GM19043 (cell line): ENCODE measurements around the gene TRNP1.

Experiments
- ATAC-seq: cut with Tn5 transposase; IDR thresholded peaks from one replicate; pipeline ENCODE4 v1.9.1; 2021; ENCODE audit warnings: low read depth; ENCODE audit not compliant: unreplicated experiment

The TRNP1 gene

DNA sequence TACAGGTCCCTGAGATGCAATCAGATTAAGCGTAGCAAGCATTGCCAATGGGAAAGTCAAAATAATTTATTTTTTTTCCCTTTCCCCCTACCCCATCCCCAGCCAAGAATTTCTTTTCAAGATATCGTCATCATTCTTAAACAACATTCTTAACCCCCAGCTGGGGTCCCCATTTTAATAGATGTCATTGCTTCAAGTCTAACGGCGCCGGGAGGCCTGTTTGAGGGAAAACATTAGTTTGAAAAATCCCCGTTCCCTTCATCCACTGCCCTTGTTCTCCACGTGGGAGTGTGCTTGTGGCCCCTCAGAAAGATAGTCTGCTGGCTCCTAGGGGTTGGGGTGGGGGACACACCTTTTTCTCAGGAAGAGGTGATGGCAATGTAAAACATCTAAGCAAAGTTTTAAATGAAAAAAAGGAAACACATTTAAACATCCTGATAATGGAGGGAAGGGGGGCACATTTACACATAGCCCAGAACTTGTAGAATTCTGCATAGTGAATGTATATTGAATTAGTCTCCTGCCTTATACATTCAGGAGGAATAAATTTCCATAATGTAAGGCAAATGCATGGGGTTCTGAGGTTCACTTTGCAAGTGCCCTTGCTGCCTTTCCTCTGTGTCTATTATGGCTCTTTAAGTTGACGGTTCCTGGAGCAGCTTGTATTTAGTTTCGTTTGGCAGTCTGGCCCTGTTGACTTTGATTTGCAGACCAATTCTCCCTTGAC, 6.8 kb downstream of the TRNP1 start:
- ATAC-seq, result no peak

DNA sequence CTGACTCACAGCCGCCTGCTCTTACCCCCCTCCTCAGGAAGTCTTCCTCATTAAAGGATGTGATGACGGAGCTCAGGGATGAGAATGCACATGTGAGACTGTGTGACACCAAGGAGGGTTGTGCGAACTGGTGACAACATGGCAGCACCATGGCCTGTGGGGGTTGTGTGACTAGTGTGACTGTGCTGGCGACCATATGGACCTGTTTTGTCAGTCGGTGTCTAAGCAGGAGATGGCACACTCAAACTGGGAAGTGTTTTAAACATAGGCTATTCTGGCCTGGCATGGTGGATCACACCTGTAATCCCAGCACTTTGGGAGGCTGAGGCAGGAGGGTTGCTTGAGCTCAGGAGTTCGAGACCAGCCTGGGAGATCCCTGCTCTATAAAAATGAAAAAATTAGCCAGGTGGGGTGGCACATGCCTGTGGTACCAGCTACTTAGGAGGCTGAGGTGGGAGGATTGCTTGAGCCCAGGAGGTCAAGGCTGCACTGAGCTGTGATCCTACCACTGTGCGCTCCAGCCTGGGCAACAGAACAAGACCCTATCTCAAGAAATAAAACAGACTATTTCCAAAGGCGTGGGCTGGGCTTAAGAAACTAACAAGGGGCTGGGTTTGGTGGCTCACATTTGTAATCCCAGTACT, 7.4 kb downstream of the TRNP1 start:
- ATAC-seq, result no peak

DNA sequence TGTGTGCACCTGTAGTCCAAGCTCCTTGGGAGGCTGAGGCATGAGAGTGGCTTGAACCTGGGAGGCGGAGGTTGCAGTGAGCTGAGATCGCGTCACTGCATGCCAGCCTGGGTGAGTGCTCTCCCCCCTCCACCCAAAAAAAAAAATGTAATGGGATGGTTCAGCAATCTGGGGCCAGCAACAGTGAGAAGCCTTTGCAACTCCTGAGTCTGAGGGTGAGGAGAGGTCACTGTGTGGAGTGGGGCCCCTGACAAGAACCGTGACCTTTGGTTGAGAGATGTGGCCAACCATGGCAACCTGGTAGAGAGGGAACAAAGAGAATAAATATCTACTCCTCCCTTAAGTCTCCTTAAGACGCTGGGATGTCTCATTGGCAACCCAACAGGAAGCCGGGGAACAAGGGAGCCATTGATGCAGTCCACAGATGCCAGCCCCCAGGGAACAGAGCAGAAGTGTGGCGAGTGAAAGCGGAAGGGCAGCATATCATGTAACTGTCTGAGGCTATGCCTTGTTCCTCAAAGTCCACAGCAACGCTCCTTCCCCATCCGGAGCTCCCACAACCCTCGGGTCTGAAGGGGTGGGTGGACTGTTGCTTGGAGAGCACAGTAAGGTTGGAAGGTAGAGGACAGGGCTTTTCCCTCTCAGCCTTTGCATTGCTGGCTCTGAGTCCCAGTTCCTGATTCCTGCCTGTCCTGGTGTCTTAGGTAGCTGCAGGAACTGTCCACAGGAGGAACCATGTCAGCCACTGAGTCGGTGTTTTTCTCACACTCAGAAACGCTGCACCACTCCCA, 8.3 kb downstream of the TRNP1 start:
- ATAC-seq, result no peak

DNA sequence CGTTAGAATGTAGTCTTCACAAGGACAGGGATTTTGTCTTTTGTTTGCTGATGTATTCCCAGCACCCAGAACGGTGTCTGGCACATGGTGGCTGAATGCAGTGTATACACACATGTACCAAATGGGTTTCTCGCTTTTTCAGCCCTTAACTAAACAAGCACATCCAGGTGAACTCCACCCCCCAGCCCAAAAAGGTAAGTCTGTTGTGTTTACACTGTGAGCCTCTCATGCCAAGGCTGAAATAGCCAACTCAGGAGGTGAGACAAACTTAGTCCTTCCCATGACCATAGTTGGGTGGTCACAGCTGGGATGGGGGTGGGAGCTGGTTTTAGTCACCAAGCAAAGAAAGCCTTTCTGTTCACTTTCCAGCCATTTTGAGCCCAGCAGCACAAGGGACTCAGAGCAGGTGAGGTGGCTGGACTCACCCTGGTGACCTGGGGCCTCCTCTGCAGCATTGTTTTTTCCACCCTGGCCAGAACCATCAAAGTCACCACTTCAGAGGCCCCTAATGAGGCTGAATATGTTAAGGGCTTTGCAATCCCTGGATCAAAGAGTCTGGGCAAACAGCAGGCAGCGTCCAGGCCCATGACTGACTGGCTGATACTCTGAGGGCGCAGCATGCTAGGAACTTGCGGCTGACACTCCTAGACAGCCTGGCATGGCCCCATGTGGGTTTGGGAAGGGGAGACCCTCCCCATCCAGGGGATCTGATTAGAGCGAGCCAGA, 10.4 kb downstream of the TRNP1 start:
- no peak for ATAC-seq

DNA sequence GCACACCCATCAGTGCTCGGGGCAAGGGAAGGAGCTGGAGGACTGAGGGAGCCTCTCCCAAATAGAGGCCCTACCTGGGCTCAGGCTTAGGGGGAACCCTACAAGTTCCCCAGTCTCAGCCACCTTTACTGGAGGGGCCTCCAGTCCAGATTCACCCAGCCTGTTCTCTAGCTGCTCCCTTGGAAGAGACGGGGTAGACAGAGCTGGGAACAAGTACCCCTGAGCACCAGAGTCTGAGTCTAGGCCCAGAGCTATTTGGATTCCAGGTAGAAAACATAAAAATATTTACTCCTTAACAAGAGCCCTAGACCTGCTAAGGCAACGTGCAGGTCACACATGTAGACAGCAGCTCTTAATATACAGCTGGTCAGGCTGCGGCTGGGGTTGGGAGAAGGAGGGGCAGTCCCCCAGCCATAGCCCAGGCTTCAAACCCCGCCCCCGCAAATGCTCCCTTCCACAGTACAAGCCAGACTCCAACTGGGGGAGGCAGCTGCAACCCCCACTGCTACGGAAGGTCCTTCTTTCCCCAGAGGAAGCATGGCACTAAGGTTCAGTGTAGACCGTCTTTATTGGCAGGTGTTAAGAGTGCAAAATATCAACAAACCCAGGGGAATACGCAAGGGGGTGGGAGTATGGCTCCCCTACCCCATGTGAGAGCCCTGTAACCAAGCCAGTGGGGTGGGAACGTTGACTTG, 11.1 kb downstream of the TRNP1 start:
- no peak for ATAC-seq

DNA sequence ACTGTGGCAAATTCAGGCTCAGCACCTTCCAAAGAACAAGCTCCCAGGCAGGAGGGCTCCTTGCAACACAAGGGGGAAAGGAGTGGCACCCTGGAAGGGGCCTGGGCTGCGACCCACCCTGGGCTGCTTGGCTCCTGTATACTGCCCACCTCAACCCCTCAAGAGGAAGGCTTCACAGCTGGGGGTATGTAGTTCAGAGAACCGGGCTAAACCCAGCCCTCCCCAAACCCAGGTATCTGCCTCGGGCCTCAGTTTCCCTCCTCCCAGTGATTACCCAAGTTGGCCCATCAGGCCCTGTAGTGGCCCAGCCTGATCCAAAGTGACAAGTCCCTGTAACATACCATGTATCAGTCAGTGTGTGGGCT, 11.7 kb downstream of the TRNP1 start:
- no peak for ATAC-seq

DNA sequence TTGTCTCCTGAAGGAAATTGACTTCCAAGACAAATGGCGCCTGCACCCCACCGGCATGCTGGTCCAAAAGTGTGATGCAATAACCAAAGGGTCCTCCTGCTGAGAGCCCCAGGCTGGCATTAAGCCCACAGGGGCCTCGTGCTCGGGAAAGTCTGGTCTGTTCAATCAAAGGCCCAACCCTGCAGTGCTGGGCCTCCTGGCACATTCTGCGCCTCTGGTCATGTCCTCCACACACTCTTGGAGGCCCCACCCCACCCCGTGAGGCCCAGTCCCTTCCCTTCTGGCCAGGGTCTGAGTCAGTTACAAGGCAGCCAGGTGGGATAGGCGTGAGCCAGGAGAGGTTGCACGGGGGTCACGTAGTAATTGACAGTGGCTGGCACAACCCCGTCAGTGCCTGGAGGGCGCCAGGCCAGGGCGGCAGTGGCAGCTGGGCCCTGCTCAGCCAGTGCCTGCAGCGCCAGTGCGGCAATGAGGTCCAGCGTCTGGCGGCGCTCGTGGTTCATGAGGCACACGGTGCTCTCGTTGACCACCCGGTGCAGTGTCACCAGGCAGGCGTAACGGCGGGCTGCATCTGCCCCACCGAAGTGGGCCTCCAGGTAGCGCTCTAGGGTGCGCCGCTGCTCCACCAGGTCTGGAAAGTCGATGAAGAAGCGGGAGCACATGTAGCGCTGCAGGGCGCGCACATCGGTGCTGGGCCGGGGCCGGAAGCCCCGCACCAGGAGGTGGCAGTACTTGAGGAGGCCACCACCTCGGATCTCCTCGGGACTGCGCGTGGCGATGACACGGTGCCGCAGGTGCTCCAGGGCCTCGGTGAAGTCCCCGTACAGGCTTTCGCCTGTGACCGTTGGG, 12.4 kb downstream of the TRNP1 start:
- no peak for ATAC-seq

DNA sequence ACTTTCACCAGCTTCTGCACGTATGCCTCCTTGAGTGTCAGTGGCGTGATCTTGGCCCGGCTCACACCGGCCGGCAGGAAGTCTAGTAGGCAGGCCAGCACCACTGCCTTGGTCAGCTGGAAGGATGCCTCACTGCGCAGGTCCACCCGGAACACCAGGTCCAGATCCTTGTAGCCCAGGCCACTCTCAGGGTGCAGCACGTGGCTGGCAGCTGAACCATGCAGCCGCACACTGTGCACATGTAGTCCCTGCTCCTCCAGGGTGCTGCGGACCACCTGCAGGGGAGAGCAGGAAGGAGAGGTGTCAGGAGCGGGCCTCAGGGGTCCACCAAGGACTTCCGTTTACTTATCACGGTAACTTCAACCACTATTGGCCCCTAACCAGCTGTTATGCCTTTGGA, 13.2 kb downstream of the TRNP1 start:
- ATAC-seq, result no peak

DNA sequence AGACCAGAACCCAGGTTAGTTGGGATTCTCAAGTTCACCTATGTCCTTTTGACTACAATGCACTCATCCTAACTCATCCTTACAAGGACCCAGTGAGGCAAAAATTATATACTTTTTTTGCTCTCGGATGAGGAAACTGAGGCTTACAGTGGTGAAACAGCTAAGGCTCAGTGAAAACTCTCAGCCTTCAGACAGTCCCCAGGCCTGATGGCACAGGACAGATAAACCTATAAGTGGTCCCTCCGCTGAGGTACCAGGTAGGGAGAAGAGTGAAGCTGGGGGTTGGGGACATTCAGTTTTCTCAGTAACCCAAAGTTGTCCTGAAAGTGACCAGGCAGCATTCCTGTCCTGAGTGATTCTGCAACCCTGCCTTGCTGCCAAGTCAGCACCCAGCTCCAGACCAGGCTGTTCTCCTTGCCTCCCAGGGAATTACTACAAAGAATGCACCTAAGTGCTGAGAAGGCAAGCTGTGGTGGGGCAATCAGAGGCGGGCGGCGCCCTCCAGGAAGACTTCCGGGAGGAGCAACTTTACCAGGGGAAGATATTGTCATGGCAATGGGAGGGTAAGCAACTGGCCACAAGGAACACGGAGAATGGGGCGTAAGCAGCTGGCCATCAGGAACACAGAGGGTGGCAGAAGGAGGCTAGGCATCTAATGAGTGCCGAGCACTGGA, 14.6 kb downstream of the TRNP1 start:
- ATAC-seq, result no peak

DNA sequence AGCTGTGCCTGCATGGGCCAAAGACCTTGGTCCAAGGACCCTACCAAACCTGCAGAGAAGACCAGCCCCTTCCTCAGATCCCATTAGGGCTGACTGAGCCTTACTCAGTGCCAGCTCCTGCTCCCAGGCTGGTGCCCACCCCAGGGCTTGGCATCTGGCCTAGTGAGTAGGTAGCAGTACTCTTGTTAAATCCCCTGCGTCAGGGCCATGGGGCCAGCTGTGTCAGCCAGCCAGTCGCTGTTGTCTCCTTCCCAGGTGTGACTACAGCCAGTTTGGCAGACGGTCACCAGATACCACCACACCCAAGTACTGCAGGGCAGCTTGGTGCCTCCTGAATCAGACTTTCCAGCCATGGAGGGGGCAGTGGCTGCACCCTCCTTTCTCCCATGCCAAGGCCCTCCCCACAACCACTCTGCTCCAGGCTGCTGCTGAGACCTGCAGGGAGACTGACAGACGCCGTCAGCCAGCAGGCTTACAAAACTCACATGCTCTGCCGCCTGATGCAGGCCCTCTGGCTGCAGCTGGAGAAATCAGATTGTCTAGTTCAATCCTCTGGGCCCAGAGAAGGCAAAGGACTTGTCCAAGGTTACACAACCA, 16.2 kb downstream of the TRNP1 start:
- ATAC-seq, result no peak

DNA sequence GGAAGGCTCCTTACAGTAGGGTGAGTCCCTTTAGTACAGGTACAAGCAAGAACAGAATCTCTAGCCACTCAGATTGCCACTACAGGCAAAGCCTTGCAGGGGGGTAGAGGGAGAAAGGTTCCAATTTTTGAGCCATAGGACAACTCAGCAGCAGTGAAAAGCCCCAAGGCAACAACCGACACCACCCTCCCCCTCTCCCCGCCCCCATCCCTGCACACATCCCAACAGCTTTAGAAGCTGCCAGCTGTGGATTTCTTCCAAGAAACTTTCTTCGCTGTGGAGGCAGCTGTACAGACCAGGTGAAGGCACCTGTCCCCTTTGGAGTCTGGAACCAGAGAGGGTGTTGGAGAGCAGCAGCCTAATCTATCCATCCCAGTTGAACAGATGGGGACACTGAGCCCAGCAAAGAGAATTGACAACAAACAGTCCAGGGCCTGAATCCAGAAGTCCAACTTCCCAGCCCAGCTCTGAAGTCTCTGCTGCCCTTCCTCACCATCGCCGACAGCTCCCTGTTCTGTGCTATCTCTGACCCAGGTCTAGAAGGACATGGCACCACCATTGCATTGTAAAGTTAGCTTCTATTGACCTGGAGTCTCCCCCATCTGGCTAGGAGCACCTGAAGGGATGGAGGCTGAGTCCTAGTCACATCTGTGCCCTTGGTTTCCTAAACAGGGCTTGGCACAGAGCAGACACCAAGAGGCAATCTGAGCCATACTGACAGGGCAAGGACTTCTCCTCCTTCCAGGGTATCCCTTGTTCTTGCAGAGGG, 16.9 kb downstream of the TRNP1 start:
- ATAC-seq, result no peak

DNA sequence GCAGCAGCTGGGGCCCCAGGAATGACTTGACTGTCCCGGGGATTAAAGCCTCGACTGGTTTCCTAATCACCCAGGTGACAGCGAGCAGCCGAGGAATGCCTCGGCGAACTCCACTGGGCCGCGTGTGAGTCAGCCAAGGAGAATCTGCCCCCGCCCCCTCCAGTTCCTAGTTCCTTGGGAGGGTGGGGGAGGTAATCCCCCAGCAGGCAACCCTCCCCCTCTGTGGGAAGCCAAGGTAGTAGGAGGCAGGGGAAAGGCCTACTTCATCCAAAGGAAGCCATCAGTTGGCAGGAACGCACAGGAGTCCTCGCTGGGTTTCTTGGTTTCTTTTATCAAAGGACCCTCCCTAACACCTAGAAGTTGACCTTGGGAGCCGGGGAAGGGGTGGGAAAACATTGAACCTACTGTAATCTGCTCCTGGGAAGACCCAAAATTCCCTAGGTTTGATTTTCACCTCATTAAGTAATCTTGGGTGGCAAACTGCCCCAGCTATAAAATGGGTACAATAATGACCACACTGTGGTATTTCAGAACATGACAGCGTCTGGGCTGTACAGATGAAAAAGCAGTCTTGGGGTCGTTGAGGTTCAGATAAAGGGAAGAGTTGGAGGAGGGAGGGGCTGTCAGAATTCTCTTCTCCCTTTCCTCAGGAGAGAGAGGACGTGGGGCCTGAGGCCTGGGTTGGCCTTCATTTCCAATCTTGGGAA, 17.7 kb downstream of the TRNP1 start:
- ATAC-seq, result no peak

DNA sequence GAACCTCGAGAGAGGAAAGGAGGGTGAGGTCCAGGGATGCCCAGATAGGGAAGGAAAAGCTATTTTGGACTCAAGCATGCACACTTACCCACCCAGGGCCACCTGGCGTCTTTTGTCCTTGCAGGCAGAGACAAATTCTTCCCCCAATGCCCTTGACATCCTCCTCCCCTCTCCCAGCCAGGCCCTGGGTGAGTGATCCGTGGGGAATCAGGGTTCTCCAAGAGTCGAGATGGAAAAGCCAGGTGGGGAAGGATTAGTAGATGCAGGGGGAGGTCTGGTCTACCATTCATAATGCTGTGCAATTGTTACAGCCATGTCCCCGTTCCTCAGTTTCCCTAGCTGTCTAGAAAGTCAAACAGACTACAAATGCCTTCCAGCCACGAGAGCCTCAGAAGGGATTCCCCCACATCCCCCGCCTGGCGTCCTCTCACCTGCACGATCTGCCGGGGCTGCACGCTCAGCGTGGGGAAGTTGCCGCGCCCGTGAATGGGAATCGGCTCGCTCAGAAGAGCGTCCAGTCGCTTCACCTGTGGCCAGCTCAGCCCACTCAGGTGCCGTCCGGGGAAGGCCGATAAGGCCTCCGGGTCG, 18.6 kb downstream of the TRNP1 start:
- no peak for ATAC-seq

DNA sequence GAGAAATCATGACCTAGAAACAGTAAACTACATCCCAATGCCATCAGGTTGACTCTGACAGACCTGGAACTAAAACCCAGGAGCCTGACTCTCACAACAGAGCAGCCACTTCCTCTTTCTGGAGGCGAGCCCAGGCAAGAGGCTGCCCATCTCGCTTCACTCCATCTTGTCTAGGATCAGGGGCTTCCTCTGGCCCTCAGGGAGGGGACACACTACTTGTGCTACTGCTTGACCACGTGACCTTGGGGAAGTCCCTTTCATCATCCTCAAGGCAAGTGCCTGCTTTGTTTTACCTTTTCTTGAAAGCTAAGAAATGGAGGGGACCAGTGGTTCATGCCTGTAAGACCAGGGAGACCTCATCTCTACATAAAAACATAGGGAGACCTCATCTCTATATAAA, 21.8 kb downstream of the TRNP1 start:
- ATAC-seq, result no peak

DNA sequence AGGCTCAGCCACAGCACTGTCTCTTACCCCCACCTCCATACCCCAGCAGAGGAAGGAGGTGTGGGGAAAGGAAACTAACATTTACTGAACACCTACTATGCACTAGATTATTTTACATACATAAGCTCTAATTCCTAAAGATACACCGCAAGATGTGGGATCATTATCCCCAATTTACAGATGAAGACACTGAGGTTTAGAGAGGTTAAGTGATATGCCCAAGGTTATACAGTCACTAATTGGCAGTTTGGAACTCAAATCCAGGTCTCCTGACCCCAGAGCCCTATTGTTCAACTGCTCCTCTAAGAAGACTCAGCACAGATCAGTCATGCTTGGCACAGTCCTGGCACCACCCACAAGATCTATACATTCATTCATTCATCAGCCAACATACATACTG, 22.9 kb downstream of the TRNP1 start:
- no peak for ATAC-seq

DNA sequence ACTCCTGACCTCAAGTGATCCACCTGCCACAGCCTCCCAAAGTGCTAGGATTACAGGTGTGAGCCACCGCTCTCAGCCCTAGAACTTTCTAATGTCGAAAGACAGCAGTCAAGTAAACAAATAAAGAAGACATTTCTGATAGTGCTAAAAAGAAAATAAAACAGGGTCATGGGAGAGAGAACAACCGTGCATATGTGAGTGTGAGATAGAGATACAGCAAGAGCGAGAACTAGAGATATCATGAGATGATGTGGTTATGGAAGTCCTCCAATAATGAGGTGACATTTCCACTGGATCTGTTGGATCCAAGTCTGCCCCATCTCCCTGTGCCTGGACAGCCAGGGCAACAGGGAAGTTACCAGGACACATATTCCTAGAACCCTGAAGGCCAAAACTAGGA, 23.7 kb downstream of the TRNP1 start:
- ATAC-seq, result no peak

DNA sequence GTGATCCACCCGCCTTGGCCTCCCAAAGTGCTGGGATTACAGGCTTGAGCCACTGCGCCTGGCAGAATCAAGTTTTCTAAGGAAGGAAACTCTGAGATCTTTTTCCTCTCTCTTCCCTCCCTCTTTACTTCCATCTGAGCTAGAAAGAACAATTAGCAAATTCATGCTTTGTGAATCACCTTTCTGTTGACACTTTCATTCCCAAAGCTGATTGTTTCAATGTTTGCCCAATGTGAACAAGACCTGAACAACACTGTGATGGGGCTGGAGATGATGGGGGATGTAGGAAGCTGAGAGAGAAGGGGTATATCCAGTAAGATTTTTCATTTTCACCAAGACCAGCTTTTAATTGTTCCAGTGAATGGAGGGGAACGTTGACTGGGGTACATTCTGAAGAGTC, 24.8 kb downstream of the TRNP1 start:
- no peak for ATAC-seq
